LNCaP clone FGC (cell line): Measurements from ENCODE around the gene RASA3.

ENCODE experiments used
- DNase-seq: peaks from one replicate; pipeline ENCODE4 v3.0.0-alpha.2; 2011; ENCODE audit warnings: low read depth
- H3K4me3 ChIP-seq: 2 replicates; pipeline ENCODE4 v1.5.1; 2011; ENCODE audit warnings: mild to moderate bottlenecking, low read depth, low read length, control low read depth
- CTCF ChIP-seq: IDR thresholded peaks from 2 replicates; pipeline ENCODE4 v1.5.1; 2012; ENCODE audit warnings: mild to moderate bottlenecking; ENCODE audit not compliant: control insufficient read depth, insufficient read depth; ENCODE audit errors: extremely low read depth

RASA3 gene

GRCh38 chr13:114145256-114145655 is 12.8 kb upstream of the RASA3 start:
- H3K4me3 ChIP-seq: no peak overlapping the region
- DNase-seq: no peak
- no peak for TF ChIP-seq CTCF

GRCh38 chr13:114144606-114145244 is 12.3 kb upstream of the RASA3 start:
- no peak for TF ChIP-seq CTCF
- no peak overlapping the region for H3K4me3 ChIP-seq
- no peak for DNase-seq

GRCh38 chr13:114143806-114144605 is 11.6 kb upstream of the RASA3 start:
- TF ChIP-seq CTCF: no peak
- DNase-seq: no peak
- H3K4me3 ChIP-seq: no peak overlapping the region

GRCh38 chr13:114142640-114143490 is 10.4 kb upstream of the RASA3 start:
- no peak for TF ChIP-seq CTCF
- DNase-seq: no peak
- no peak overlapping the region for H3K4me3 ChIP-seq

GRCh38 chr13:114142137-114142550 is 9.7 kb upstream of the RASA3 start:
- no peak for DNase-seq
- H3K4me3 ChIP-seq: no peak overlapping the region

More at GRCh38 chr13:114142137-114142550, 9.7 kb upstream of the RASA3 start:
- no peak for TF ChIP-seq CTCF
